ENCODE data around the gene ZNF503.

DNA sequence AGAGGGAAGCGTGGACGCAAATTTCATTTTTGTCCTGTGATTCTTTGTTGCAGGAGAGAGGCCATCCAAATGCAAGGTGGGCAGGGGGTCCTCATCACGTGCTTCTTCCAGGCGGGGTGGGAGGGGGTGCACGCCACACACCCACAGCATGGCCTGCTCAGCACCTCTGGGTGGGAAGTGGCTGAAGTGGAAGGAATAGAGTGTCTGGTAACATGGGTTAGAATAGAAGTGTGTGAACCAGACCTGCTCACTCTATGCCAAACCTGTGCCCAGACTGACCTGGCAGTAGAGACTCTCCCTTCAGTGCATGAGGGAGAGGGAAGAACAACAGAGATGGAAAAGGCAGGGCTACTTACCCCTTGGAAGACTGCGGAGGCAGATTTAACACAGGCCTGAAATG lies 21.7 kb downstream of the ZNF503 start:
- TF ChIP-seq, protein P1, sequence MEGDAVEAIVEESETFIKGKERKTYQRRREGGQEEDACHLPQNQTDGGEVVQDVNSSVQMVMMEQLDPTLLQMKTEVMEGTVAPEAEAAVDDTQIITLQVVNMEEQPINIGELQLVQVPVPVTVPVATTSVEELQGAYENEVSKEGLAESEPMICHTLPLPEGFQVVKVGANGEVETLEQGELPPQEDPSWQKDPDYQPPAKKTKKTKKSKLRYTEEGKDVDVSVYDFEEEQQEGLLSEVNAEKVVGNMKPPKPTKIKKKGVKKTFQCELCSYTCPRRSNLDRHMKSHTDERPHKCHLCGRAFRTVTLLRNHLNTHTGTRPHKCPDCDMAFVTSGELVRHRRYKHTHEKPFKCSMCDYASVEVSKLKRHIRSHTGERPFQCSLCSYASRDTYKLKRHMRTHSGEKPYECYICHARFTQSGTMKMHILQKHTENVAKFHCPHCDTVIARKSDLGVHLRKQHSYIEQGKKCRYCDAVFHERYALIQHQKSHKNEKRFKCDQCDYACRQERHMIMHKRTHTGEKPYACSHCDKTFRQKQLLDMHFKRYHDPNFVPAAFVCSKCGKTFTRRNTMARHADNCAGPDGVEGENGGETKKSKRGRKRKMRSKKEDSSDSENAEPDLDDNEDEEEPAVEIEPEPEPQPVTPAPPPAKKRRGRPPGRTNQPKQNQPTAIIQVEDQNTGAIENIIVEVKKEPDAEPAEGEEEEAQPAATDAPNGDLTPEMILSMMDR (IDR thresholded peaks at IDR 0.05) = no peak
- no peak for TF ChIP-seq POLR2A (IDR thresholded peaks at IDR 0.05)
